Mesenchymal stem cell (in vitro differentiated cells and primary cell): ENCODE data around the gene C19orf53.

Source experiments
- DNase-seq: peaks from one replicate; pipeline ENCODE4 v3.0.0-alpha.2; 2013
- H2AFZ ChIP-seq: one replicate; pipeline ENCODE4 v1.6.1; 2013; ENCODE audit warnings: low read depth, mild to moderate bottlenecking, control low read depth, inconsistent platforms, low read length, moderate library complexity
- H2AK5ac ChIP-seq: 2 replicates; pipeline ENCODE4 v1.6.1; 2013; ENCODE audit warnings: low read length, moderate library complexity, mild to moderate bottlenecking, inconsistent platforms; ENCODE audit not compliant: severe bottlenecking
- H2BK120ac ChIP-seq: one replicate; pipeline ENCODE4 v1.6.1; 2013; ENCODE audit warnings: low read depth, mild to moderate bottlenecking, inconsistent platforms, low read length, moderate library complexity
- H2BK12ac ChIP-seq, 2 experiments: one replicate each; pipeline ENCODE4 v1.6.1; 2013; ENCODE audit warnings: inconsistent platforms in 2 of 2, low read length in 2 of 2, mild to moderate bottlenecking in 2 of 2, moderate library complexity in 2 of 2, control low read depth in 1 of 2
- H2BK15ac ChIP-seq: one replicate; pipeline ENCODE4 v1.6.1; 2013; ENCODE audit warnings: mild to moderate bottlenecking, low read depth, inconsistent platforms; ENCODE audit not compliant: poor library complexity, severe bottlenecking
- H2BK5ac ChIP-seq: 2 replicates; pipeline ENCODE4 v1.6.1; 2013; ENCODE audit warnings: low read depth, mild to moderate bottlenecking, low read length, control low read depth, inconsistent platforms; ENCODE audit not compliant: poor library complexity, severe bottlenecking
- H3K14ac ChIP-seq, 2 experiments: one replicate each; pipeline ENCODE4 v1.6.1; 2013; ENCODE audit warnings: inconsistent platforms in 2 of 2, low read length in 2 of 2, control low read depth in 1 of 2, mild to moderate bottlenecking in 1 of 2, moderate library complexity in 1 of 2
- H3K18ac ChIP-seq, 2 experiments: one replicate each; pipeline ENCODE4 v1.6.1; 2013; ENCODE audit warnings: inconsistent platforms in 2 of 2, low read length in 2 of 2, control low read depth in 1 of 2, low read depth in 1 of 2, mild to moderate bottlenecking in 1 of 2
- H3K23ac ChIP-seq, 2 experiments: one replicate each; pipeline ENCODE4 v1.6.1; 2013; ENCODE audit warnings: inconsistent platforms in 2 of 2, low read length in 2 of 2, mild to moderate bottlenecking in 2 of 2, moderate library complexity in 2 of 2, control low read depth in 1 of 2
- H3K27ac ChIP-seq: 2 replicates; pipeline ENCODE4 v1.5.1; 2013; ENCODE audit warnings: mild to moderate bottlenecking, moderate library complexity, low read length, control low read depth, inconsistent platforms; ENCODE audit not compliant: poor library complexity, severe bottlenecking
- H3K27me3 ChIP-seq, 2 experiments: 2 replicates each; pipeline versions ENCODE4 v1.6.1 to v1.7.0; 2013; ENCODE audit warnings: low read length in 2 of 2, mild to moderate bottlenecking in 2 of 2, moderate library complexity in 2 of 2, control low read depth in 1 of 2, inconsistent platforms in 1 of 2; ENCODE audit not compliant: control insufficient read depth in 1 of 2, insufficient read depth in 1 of 2
- H3K36me3 ChIP-seq, 2 experiments: 2 replicates each; pipeline versions ENCODE4 v1.6.1 to v1.7.0; 2013; ENCODE audit warnings: low read length in 2 of 2, control low read depth in 1 of 2, inconsistent platforms in 1 of 2, low read depth in 1 of 2, mild to moderate bottlenecking in 1 of 2; ENCODE audit not compliant: insufficient read depth in 2 of 2, control insufficient read depth in 1 of 2
- H3K4ac ChIP-seq, 2 experiments: one replicate each; pipeline ENCODE4 v1.6.1; 2013; ENCODE audit warnings: inconsistent platforms in 2 of 2, low read length in 2 of 2, mild to moderate bottlenecking in 2 of 2, moderate library complexity in 2 of 2, control low read depth in 1 of 2, low read depth in 1 of 2
- H3K4me1 ChIP-seq: 2 replicates; pipeline ENCODE4 v1.6.1; 2013; ENCODE audit warnings: low read depth, low read length, control low read depth; ENCODE audit not compliant: control insufficient read depth, insufficient read depth
- H3K4me2 ChIP-seq: 2 replicates; pipeline ENCODE4 v1.6.1; 2013; ENCODE audit warnings: low read length, mild to moderate bottlenecking, inconsistent platforms; ENCODE audit not compliant: poor library complexity, severe bottlenecking
- H3K4me3 ChIP-seq, 2 experiments: 2 replicates each; pipeline versions ENCODE4 v1.5.1 to v1.7.0; 2013; ENCODE audit warnings: low read length in 2 of 2, mild to moderate bottlenecking in 2 of 2, control low read depth in 1 of 2, low read depth in 1 of 2; ENCODE audit not compliant: insufficient read depth in 1 of 2
- H3K79me1 ChIP-seq: replicated peaks from 2 replicates; pipeline ENCODE4 v1.6.1; 2013; ENCODE audit warnings: mild to moderate bottlenecking, control low read depth, low read length, inconsistent platforms; ENCODE audit not compliant: poor library complexity, severe bottlenecking
- H3K9ac ChIP-seq: 2 replicates; pipeline ENCODE4 v1.7.0; 2013; ENCODE audit warnings: mild to moderate bottlenecking, low read length, moderate library complexity
- H3K9me3 ChIP-seq: 2 replicates; pipeline ENCODE4 v1.7.0; 2013; ENCODE audit warnings: mild to moderate bottlenecking, low read length; ENCODE audit not compliant: control insufficient read depth
- H4K8ac ChIP-seq: one replicate; pipeline ENCODE4 v1.6.1; 2013; ENCODE audit warnings: inconsistent platforms, mild to moderate bottlenecking, low read length, moderate library complexity
- H4K91ac ChIP-seq: one replicate; pipeline ENCODE4 v1.6.1; 2013; ENCODE audit warnings: mild to moderate bottlenecking, low read length, inconsistent platforms
- WGBS: methylation state at CpG from one replicate; pipeline ENCODE4 v1.1.7; 2013; ENCODE audit warnings: mixed read lengths; 5-methylcytosine and 5-hydroxymethylcytosine counted together

C19orf53 gene

DNA sequence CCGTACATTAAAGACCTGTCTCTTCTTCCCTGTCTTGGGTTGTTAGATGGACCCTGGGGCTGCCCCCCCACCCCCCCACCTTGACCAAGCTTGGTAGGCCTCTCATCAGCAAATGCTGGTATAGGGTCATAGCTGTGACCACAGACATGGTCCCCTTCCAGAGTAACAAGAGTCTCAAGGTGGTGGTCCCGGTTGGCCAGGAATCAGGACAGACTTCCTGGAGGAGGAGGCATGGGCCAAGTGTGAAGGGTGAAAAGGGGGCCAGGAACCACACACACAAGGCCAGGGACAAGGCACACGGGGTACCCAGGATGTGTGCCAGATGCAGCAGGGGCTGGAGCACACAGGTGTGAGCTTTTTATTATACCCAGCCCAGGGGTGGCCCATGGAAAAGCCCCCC is 11.0 kb upstream of the C19orf53 start:
- Histone ChIP-seq H3K23ac (no peak overlapping the region), H3K4me2 (no peak overlapping the region), H4K8ac (peak overlapping the region; percentile 12), H3K4me1 (peaks cover 12% of the 10 kb centered on the region), H3K27me3 (no peaks in the 10 kb centered on the region), H2BK120ac (no peak overlapping the region), H3K4ac (no peak overlapping the region), H3K14ac (no peak overlapping the region), H3K9me3 (no peaks in the 10 kb centered on the region), H3K4me3 (no peak overlapping the region), H3K27ac (no peak overlapping the region), H2BK12ac (no peak overlapping the region), H4K91ac (no peak overlapping the region), H3K36me3 (peaks cover 57 to 65% of the 10 kb centered on the region in 2 experiments), H2AFZ (no peak overlapping the region), H3K9ac (no peak overlapping the region), H2BK15ac (no peak overlapping the region), H3K79me1 (peaks cover 21% of the 10 kb centered on the region), H2BK5ac (no peak overlapping the region), H2AK5ac (no peak overlapping the region), H3K18ac (no peak overlapping the region)
- DNase-seq, result no peak
- 98% methylated on average over 2 of the region's 3 CpGs for WGBS

GRCh38 chr19:13764101-13764807 is 10.0 kb upstream of the C19orf53 start, which contains the start of gene MRI1:
Gene MRI1, plus strand, starts transcription at chr19:13764522. Its CDS starts 67 bp downstream, at chr19:13764589.
- Histone ChIP-seq H3K79me1 (peaks cover 18% of the 10 kb centered on the region), H3K14ac (peak within 1 kb of the TSS; percentile 78 to 96), H3K9me3 (no peaks in the 10 kb centered on the region), H3K18ac (peak within 1 kb of the TSS; percentile 78 to 91), H2BK120ac (no peak within 1 kb of the TSS), H3K4me3 (peak within 1 kb of the TSS; percentile 88 to 92), H3K4me1 (peaks cover 17% of the 10 kb centered on the region), H2AK5ac (peak within 1 kb of the TSS; percentile 83), H3K4me2 (peak within 1 kb of the TSS; percentile 76), H2BK15ac (no peak within 1 kb of the TSS), H2BK5ac (no peak within 1 kb of the TSS), H3K4ac (peak within 1 kb of the TSS; percentile 54 to 79), H3K27ac (peak within 1 kb of the TSS; percentile 16), H3K36me3 (peaks cover 57 to 63% of the 10 kb centered on the region in 2 experiments), H3K27me3 (no peaks in the 10 kb centered on the region), H4K8ac (peak within 1 kb of the TSS; percentile 98), H2BK12ac (peak within 1 kb of the TSS; percentile 2 to 38), H3K9ac (peak within 1 kb of the TSS; percentile 88), H2AFZ (peak within 1 kb of the TSS; percentile 88), H3K23ac (peak within 1 kb of the TSS in 1 of 2 experiments; percentile 80), H4K91ac (no peak within 1 kb of the TSS)
- WGBS, result 21% methylated on average over 36 of the region's 67 CpGs
- peak; percentile 75 for DNase-seq

- H4K91ac ChIP-seq, result no peak overlapping the region
- peaks cover 18% of the 10 kb centered on the region for H3K79me1 ChIP-seq
- H3K4me2 ChIP-seq, result peak overlapping the region; percentile 76
- H3K9ac ChIP-seq, result peak overlapping the region; percentile 88
- H2BK5ac ChIP-seq, result no peak overlapping the region
- no peak overlapping the region for H2AK5ac ChIP-seq
- H3K4me1 ChIP-seq, result peaks cover 18% of the 10 kb centered on the region
- WGBS, result 2% methylated on average over 39 of the region's 48 CpGs
- H4K8ac ChIP-seq, result peak overlapping the region; percentile 85
- H3K36me3 ChIP-seq, result peaks cover 57 to 59% of the 10 kb centered on the region in 2 experiments
- H2BK120ac ChIP-seq, result no peak overlapping the region
- peak overlapping the region; percentile 88 to 92 for H3K4me3 ChIP-seq
- no peak overlapping the region for H3K27ac ChIP-seq
- no peaks in the 10 kb centered on the region for H3K9me3 ChIP-seq
- peak overlapping the region in 1 of 2 experiments; percentile 30 for H2BK12ac ChIP-seq
- H3K23ac ChIP-seq, result peak overlapping the region in 1 of 2 experiments; percentile 80
- H3K18ac ChIP-seq, result peak overlapping the region; percentile 63 to 90
- no peaks in the 10 kb centered on the region for H3K27me3 ChIP-seq
- peak overlapping the region; percentile 47 to 49 for H3K4ac ChIP-seq
- H2BK15ac ChIP-seq, result no peak overlapping the region
- DNase-seq, result peak; percentile 27
- H3K14ac ChIP-seq, result peak overlapping the region; percentile 78 to 96
- peak overlapping the region; percentile 74 for H2AFZ ChIP-seq
These were observed 9.3 kb upstream of the C19orf53 start for GRCh38 chr19:13764821-13765394.

GRCh38 chr19:13765395-13766094 is 8.7 kb upstream of the C19orf53 start:
- H3K4me2 ChIP-seq, result peak overlapping the region; percentile 76
- peaks cover 18% of the 10 kb centered on the region for H3K79me1 ChIP-seq
- H3K4me3 ChIP-seq, result peak overlapping the region in 1 of 2 experiments; percentile 88
- H3K27me3 ChIP-seq, result no peaks in the 10 kb centered on the region
- H2BK15ac ChIP-seq, result no peak overlapping the region
- no peak overlapping the region for H2BK12ac ChIP-seq
- H2AFZ ChIP-seq, result no peak overlapping the region
- no peaks in the 10 kb centered on the region for H3K9me3 ChIP-seq
- peaks cover 19% of the 10 kb centered on the region for H3K4me1 ChIP-seq
- WGBS, result 50% methylated on average over 19 of the region's 19 CpGs
- no peak overlapping the region for H3K27ac ChIP-seq
- H2BK120ac ChIP-seq, result no peak overlapping the region
- peak overlapping the region in 1 of 2 experiments; percentile 7 for H3K4ac ChIP-seq
- H4K8ac ChIP-seq, result no peak overlapping the region
- H4K91ac ChIP-seq, result no peak overlapping the region
- H3K18ac ChIP-seq, result peak overlapping the region in 1 of 2 experiments; percentile 25
- peak; percentile 36 for DNase-seq
- H3K36me3 ChIP-seq, result peaks cover 51 to 58% of the 10 kb centered on the region in 2 experiments
- no peak overlapping the region for H3K23ac ChIP-seq
- no peak overlapping the region for H3K14ac ChIP-seq
- H2AK5ac ChIP-seq, result no peak overlapping the region
- no peak overlapping the region for H2BK5ac ChIP-seq
- H3K9ac ChIP-seq, result peak overlapping the region; percentile 88
